SHP77 (cell line): ENCODE results near the gene RAET1E.
"Not testable (repeated sequence)": the region's sequence is repeated elsewhere in the genome, so short reads cannot be mapped to it uniquely, and the experiment has no call there.

ENCODE experiments used
- DNase-seq, 2 experiments: peaks; one replicate each; lab custom pipeline; 2025; lab: John Stamatoyannopoulos, UW

RAET1E gene

DNA sequence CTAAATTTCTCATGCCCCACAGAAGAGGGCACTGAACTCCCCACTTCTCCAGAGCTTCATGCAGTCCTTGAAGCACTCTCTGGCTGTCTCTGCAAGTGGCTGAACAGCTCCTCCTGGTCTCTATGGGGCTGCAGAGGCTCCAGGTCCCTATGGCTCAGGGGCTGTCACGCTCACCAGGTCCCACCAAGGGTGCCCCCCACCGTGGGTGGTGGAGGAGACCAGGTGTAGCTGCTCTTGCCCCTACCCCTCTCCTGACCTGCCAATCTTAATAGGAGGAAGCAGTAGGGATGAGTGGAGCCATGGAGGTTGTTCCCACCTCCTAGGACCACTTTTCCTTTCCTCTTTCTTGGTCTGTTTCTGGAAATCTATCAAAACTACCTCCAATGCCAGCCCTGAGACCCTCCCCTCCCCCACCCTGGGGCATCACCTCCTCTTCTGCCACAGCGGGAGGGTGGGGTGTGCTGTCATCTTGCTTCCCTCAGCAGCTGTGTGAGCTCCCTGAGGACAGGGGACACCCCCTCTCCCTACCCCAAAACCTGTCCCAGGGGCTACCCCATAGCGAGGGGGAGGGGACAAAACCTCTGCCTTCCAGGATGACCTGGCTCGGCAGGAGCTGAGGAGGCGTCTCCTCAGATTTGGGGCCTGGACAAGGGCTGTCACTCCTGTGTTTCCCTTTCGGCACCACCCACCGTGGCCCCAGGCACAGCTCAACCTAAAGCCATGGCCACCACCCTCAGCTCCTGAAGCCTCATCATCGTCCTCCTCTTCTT, 12.0 kb upstream of the RAET1E start:
- no peak for DNase-seq

DNA sequence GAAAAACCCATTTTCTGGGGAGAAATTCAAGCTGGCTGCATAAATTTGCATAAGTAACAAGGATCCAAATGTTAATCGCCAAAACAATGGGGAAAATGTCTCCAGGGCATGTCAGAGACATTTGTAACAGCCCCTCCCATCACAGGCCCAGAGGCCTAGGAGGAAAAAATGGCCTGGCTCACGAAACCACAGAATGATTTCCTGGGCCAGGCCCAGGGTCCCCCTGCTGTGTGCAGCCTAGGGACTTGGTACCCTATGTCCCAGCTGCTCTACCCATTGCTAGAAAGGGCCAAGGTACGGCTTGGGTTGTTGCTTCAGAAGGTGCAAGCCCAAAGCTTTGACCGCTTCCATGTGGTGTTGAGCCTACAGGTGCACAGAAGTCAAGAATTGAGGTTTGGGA, 10.6 kb upstream of the RAET1E start:
- DNase-seq = not testable (repeated sequence)

DNA sequence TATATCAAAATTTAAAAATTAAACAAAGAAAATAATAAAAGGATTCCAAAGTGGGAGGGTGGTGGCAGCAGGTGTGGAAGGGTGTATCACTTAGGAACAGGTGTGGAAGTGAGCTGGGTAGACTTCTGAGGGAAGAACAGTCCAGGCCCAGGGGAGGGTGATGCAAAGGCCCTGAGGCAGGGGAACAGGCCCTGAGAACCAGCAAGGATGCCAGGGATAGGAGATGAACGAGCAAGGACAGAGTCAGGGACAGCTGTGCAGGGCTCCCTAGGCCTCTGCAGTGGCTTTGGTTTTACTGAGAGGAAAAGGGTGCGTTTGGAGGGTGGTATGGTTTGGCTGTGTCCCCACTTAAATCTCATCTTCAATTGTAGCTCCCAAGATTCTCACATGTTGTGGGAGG, 9.4 kb upstream of the RAET1E start:
- no peak for DNase-seq

DNA sequence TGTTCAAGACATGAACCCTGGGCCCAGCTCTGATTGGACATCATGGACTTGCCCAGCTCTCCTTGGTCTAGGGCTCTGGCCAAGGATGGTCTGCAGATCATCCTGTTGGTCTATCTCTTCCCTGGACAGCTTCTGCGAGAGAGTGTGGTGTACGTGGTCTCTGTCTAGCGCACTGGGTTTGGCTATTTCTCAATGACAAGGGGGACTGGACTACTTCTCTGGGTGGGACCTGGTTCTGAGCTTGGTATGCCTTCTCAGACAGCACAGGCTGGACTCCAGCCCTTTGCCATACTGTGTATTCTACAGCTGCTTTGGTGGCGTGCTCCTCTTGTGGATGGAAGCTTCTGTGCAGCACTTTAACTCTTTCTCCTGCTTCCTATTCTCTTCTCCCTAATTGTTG, 8.5 kb upstream of the RAET1E start:
- DNase-seq = no peak

DNA sequence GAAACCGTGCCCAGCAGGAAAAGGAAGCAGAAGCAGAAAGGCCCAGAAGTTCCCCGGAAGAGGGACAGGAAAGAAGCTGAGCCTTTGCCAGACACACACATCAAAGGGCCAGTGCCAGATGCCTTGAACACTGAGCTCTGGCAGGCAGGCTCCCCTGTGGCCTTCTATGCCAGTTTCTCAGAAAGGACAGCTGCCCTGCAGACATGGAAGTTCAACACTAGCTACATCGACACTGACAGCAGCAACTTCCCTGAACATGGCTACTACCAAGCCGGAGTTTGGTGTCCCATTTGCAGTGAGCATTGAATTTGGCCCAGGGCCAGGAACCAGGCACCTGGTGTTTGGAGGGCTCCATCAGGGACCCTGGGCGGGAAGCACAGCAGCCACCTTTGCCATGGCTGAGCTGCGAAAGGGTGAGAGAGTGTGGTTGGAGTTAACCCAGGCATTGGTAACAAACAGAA, 8.0 kb upstream of the RAET1E start:
- DNase-seq = peak in 1 of 2 experiments; percentile 26

DNA sequence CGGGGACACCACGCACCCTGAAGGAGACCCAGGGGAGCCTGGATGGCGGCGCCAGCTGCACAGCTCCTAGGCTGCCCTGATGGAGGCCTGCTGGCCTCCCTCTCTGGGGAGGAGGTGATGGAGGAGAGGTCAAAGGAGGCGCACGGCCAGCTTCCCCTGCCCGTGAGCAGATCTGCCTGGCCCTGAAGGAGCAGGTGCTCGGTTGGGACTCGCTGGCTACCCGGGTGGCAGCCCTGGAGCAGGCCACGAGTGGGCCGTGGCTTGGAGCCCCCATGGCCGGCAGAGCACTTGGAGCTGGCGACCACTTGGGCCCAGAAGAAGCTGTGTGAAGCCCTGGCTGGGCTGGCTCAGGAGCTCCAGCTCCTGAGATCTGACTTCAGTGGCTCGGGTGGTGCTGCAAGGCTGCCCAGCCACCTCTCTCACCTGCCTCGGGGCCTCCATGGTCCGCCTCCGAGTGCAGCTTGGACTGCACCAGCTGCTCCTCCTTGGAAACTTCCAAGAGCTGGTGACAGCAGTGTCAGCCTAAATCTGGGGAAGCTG, 7.5 kb upstream of the RAET1E start:
- no peak for DNase-seq

DNA sequence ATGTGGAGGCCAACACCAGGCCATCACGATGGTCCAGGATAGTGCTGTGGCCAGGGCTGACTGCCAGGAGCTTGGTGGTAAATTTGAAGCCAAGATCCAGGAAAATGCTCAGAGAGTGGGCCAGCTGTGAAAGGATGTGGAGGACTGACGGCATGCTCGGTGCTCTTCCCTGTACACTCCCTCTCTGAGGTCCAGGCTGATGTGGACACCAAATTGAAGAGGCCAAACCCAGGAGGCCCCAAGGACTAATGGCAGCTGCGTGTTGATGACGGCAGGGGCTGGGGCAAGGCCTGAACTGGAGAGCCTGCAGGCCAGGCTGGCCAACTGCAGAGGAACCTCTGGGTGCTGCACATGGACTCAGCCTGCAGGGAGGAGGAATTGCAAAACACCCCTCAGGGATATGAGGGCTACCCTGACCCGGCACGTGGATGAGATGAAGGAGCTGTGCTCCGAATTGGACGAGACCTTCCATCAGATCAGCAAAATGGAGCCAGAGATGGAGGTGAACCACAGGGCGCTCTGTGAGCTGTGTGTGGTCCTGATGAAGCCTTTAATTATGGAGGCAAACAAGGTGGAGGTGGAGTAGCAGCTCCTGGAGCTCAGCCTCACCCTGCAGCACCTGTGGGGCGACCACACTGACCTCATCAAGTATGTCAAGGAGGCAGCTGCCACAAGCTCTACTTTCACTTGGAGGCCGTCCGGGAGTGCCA, 6.9 kb upstream of the RAET1E start:
- no peak for DNase-seq

DNA sequence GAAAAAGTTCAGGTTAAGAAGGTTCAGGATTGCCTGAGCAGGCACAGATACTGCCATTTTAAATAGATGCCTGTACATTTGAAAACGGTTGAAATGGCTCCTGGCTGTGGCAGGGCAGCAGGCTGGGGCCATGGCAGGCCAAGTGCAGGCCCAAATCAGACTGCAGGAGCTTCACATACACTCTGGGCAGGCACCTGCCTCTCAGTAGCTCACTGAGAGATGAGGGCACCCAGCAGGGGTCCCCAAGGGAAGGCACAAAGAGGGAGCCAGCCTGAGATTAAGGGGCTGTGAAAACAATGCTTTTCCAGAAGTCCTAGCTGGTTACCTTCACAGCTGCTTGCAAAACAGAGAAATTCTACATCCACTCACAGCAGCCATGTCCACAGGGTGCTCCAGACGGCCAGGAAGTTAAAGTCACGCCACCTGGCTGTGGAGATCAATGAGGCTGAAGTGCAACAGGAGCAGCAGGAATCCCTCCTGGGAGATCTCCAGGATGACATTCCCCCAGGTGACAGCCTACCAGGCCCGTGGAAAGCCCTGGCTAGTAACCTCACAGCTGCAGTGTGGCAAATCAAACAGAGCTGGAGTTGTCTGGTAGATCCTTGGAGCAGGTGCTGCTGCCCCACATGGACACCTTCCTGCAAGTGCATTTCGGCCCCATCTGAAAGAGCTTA, 6.2 kb upstream of the RAET1E start:
- DNase-seq = peak; percentile 57 to 58

DNA sequence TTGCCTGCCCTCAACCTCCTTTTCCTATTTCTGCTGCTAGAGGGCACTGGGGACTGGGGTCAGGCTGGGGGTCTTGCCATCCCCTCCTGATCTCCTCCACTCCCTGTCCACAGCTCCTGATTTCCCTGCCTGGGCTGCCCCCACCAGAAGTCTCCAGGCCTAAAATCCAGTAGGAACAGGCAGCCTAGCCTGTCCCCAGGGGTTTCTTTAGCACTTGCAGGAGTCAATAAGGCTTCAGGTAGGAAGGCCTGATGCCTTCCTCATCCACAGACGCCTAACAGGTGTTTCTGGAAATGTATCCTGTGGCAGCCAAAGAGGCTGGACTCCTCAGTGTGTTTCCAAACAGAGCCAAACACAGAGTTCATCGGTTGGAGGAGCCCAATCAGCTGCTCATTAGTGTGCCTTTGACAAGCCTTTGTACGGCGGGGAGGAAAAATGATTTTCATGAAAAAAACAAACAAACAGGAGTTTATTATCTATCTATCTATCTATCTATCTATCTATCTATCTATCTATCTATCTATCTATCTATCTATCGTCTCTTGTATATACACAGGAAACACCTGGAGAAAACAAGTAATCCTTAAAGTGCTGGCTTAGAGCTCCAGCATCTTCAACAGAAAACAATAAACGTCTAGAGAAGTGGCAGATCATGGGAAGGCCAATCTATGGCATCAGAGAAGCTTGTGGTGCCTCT, 3.7 kb upstream of the RAET1E start:
- no peak for DNase-seq

DNA sequence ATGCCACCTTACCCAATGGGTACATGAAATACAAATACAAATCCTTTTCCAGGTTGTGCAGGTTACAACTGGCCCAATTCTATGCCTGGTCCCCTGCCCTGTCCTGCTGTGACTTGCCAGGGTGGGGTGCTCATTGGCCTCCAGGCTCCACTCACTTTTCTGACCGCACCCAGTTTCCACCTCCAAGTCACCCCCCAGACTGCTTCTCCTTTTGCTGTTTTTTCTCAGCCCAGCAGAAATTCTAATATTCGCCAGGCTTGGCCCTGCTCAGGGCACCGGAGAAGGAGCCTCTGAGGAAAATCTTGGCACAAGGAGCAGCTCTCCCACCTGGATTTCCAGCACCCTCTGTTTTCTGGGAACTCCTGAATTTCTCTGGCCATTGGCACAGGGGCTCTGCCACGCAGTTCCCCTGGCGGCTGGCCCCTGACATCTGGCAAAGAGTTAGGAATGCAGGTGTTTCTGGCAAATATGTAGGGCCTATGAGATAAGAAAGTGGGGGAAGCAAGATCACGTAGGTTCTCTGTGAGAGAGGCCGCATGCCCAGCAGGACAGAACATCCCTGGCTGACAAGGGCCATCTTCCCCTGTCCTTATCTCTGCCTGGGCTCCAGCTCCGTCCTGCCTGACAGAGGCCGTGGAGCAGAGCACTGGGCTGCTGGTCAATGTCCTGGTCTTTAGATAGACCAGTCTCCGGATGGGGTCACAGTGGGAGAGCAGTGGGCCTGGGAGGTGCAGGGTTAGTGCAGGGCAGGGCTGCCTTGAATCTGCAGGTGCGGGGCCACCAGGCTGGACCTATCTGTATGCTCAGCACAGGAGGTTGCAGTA, 2.9 kb upstream of the RAET1E start:
- DNase-seq = no peak

DNA sequence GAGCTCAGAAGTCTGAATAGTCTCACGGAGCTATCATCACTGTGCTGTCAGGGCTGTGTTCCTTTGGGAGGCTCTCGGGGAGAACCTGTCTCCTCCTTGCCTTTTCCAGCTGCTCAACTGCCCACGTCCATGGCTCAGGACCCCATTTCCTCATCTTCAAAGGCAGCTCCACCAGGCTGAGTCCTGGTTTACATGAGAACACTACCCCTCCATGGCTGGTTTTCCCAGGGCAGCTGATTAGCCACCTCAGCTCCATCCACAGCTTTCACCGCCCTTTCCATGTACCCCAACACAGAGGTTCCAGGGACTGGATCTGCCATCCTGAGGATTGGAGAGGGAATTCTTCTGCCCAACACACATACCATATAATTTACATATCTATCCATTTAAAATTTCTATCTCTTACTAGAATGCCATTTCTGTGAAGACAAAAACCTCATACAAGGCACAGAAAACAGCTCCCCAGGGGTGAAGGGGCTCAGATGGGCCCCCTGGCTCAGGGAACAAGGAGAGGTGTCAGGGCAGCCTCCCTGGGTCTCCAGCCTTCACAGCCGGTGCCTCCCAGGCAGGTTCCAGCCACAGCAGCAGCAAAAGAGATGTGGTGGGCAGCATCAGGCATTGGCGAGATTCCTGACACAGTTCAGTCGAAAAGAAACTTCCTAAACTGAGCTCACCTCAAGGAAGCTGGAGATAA, 2.2 kb upstream of the RAET1E start:
- DNase-seq = no peak

DNA sequence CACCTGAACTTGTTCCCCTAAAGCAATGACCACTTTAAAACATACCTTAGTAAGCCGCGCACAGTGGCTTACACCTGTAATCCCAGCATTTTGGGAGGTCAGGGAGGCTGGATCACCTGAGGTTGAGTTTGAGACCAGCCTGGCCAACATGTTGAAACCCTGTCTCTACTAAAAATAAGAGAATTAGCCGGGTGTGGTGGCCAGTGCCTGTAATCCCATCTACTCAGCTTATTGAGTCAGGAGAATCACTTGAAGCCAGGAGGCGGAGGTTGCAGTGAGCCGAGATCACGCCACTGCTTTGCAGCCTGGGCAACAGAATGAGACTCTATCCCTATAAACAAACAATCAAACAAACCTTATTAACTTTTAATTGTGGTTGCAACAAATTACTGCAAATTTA, 1.6 kb upstream of the RAET1E start:
- no peak for DNase-seq

DNA sequence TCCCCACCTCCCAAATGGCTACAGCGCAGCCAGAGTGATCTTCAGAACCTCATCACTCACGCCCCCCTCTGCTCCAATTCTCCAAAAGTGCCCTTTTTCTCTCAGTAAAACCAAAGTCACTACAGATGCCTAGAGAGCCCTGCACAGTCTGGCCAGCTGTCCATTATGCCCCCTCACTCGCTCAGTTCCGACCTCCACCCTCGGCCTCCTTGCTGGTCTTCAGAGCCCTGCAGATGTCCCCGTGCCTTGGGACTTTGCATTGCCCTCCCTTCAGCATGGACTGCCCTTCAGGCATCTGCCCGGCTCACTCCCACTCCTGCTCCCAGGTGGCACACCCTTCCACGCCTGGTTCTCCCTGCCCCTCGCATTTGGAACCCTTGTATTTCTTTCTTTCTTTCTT, 1.1 kb upstream of the RAET1E start:
- DNase-seq = no peak

DNA sequence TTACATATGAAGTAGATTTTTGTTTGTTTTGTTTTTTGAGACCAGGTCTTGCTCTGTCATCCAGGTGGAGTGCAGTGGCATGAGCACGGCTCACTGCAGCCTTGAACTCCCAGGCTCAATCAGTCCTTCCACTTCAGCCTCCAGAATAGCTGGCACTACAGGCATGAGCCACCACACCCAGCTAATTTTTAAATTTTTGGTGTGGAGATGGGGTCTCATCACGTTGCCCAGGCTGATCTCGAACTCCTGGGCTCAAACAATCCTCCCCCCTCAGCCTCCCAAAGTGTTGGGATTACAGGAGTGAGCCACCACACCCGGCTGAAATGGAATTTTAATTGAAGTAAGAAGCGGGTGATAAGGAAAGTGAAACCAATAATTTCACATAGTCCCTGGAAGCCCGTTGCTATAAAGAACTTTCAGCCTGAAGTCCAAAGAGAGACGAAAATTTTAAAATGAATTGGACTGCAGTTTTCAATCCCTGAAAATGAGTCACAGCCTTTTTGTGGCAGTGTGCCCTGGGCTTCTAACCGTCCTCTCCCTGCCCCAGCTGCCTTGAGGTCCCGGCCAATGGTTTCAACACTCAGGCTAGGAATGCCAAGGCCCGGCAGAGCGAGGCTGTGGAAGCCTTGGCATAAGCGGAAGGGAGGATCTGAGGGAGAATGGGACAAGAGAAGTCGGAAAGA, 757 bp downstream of the RAET1E start:
- no peak for DNase-seq

DNA sequence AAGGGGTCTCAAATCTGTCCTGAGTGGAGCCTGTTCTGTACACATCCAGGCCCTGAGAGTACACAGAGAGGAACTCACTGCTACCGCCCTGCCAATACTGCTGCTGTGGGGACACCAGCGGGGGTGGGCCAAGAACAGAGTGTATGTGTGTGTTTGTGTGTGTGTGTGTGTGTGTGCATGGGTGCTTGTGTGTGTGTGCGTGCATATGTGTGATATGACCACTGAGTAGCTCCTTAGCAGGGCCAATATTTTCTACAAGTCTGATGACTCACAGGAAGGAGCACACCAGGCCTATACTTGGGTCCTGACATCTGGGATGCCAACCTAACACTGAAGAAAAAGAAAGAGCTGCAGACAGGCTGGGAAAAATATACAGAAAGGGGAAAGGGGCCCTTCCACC, 1.4 kb downstream of the RAET1E start:
- DNase-seq = no peak

DNA sequence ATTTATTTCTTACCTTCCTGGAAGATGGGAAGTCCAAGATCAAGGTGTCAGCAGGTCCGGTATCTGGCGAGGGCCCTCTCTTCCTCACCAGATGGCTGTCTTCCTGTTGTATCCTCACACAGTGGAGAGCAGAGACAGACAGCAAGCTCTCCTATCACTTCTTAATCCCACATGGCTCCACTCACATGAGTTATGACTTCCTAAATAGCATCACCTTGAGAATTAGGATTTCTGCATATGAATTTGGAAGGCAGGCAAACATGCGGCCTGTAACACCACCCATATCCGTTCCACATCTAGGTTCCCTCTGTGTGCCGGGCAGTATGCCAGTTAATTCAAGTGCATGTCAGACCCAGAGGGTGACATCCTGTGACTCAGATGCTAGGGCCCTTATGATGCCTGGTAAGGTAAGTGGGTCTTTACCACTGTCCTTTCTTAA, 2.1 kb downstream of the RAET1E start:
- DNase-seq = peak; percentile 76 to 86

DNA sequence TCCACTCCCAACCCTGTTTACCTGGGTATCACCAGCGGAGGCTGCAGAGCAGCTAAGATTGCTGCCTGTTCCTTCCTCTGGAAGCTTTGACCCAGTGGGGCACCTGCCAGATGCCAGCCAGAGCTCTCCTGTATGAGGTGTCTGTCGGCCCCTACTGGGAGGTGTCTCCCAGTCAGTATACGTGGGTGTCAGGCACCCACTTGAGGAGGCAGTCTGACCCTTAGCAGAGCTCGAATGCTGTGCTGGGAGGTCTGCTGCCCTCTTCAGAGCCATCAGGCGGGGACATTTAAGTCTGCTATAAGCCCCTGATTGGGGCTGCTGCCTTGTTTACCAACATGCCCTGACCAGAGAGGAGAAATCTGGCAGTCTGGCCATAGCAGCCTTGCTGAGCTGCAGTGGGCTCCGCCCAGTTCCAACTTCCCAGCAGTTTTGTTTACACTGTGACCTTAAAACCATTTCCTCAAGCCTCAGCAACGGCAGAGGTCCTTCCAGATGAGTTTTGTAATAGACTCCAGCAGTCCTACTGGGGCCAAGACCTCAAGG, 2.8 kb downstream of the RAET1E start:
- no peak for DNase-seq

DNA sequence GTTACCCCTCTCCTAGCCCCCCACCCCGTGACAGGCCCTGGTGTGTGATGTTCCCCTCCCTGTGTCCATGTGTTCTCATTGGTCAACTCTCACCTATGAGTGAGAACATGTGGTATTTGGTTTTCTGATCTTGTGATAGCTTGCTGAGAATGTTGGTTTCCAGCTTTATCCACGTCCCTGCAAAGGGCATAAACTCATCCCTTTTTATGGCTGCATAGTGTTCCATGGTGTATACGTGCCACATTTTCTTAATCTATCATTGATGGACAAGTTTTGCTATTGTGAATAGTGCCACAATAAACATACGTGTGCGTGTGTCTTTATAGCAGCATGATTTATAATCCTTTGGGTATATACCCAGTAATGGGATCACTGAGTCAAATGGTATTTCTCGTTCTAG, 6.0 kb downstream of the RAET1E start:
- not testable (repeated sequence) for DNase-seq

DNA sequence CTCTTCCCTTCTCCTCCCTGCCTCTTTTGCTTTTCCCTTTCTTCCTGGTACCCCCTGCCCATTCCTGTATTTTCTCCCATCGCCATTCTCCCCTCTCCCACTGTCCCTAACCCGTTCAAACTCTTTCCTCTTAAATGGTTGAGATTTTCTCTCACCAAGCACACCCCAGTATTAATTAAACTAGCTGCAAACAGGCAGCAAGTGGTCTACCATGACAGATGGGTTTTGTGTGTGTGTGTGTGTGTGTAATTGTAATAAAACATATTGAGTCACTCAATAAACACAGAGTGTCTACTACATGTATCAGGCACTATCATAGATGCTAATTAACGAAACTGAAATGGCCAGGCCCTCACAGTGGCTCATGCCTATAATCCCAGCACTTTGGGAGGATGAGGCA, 6.7 kb downstream of the RAET1E start:
- DNase-seq = no peak

DNA sequence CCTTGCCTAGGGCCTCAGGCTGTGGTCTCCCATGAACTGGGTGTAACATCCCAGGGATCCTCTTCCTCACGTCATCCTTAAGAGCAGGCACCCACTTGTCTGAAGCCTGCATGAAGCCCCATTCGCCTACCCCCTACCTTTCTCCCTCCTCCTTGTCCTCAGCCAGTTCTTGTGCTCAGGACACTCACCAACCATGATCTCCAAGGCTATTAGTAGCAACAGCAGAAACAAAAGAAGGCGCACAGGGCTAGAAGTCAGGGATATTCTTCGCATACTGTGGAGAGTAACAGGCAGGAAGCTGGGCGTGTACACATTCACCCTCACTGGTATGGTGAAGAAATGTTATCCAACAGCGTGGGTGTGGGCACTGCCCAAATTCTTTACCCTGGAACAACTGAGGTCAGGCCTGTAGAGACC, 7.3 kb downstream of the RAET1E start:
- no peak for DNase-seq
